Measurements from ENCODE around the gene YOD1. TPM values are rescaled to one million over a fixed set of nuclear protein-coding genes. Genes with fewer than 3 reads are reported as not detected.

The YOD1 gene
- total and polyA plus RNA-seq, 2 donors (not counting 3 experiments of a cell fraction or from before 2014, with no cell fraction given): 1.2 to 5.9 TPM

- no peaks in the 10 kb centered on the region for H3K79me2 ChIP-seq (ENCODE audit: control insufficient read depth, insufficient read depth, low read length)
- intact Hi-C loops (cut with micrococcal nuclease): no loop called here
- no peaks in the 10 kb centered on the region for H3K4me1 ChIP-seq (ENCODE audit: control insufficient read depth, extremely low read depth, insufficient read depth, low read length)
- no peak for TF ChIP-seq MAX (IDR thresholded peaks at IDR 0.05; ENCODE audit: insufficient read depth, insufficient read length)
- no peak for TF ChIP-seq POLR2AphosphoS5 (IDR thresholded peaks at IDR 0.05; ENCODE audit: insufficient read depth, low read depth, low read length)
- no peak for TF ChIP-seq JUN (IDR thresholded peaks at IDR 0.05; ENCODE audit: borderline replicate concordance, insufficient read depth, insufficient read length, low read depth)
- TF ChIP-seq GATA2 (IDR thresholded peaks at IDR 0.05; ENCODE audit: insufficient read depth, insufficient read length, low read depth, low read length): no peak
- TF ChIP-seq CTCF (IDR thresholded peaks at IDR 0.05; ENCODE audit: extremely low read depth in 1 of 2, insufficient read depth in 1 of 2, low read depth in 1 of 2, low read length in 2 of 2): no peak
- no peak for TF ChIP-seq MYC (IDR thresholded peaks at IDR 0.05; ENCODE audit: low read depth, low read length)
- TF ChIP-seq POLR2A (IDR thresholded peaks at IDR 0.05; ENCODE audit: low read depth, low read length): no peak
- no peak for TF ChIP-seq FOS (IDR thresholded peaks at IDR 0.05; ENCODE audit: borderline replicate concordance, insufficient read depth, low read length)
- no peak for TF ChIP-seq EZH2 (IDR thresholded peaks at IDR 0.05; ENCODE audit: borderline replicate concordance, low read depth, low read length, severe bottlenecking)
- H3K9me3 ChIP-seq (replicated peaks; ENCODE audit: control insufficient read depth, insufficient read depth, low read length): no peaks in the 10 kb centered on the region
- ChIA-PET CTCF (interaction anchor here (0.8 to 1.2 kb wide), 2 partner anchors 16 to 20 kb away, joined by 3 read pairs; partner anchors contain the start of gene PFKFB2), POLR2A (no interaction called here)
- FAIRE-seq (no peak), DNase-seq (ENCODE audit: low read depth, low spot score) (no peak)
- H3K9ac ChIP-seq (replicated peaks; ENCODE audit: extremely low read depth, insufficient read depth, low read length): no peak overlapping the region
- H3K36me3 ChIP-seq (ENCODE audit: control insufficient read depth in 2 of 2, extremely low read depth in 1 of 2, insufficient read depth in 2 of 2, low read length in 2 of 2): no peaks in the 10 kb centered on the region
- no peak overlapping the region for H3K4me3 ChIP-seq (replicated peaks in 1 of 3; ENCODE audit: insufficient read depth in 1 of 3, low read depth in 1 of 3, low read length in 3 of 3)
- H2AFZ ChIP-seq (ENCODE audit: low read depth, low read length): no peak overlapping the region
- H3K4me2 ChIP-seq (ENCODE audit: insufficient read depth, low read length): no peak overlapping the region
- no peak overlapping the region for H3K27ac ChIP-seq (ENCODE audit: insufficient read depth, low read depth, low read length)
- BruUV-seq (replicated peaks): no TSS peak
- H4K20me1 ChIP-seq (replicated peaks; ENCODE audit: control insufficient read depth, extremely low read depth, insufficient read depth, low read length): no peaks in the 10 kb centered on the region
- H3K27me3 ChIP-seq (ENCODE audit: control insufficient read depth in 2 of 2, insufficient read depth in 2 of 2, low read length in 2 of 2): peaks cover 11 to 43% of the 10 kb centered on the region in 2 experiments
- dilution Hi-C loops (cut with MboI; ENCODE audit: extremely low pct_ligation_motif_present, low sequenced_read_pairs): no loop called here
- no peaks in the 10 kb centered on the region for H3K9me1 ChIP-seq (replicated peaks; ENCODE audit: control insufficient read depth, extremely low read depth, insufficient read depth, low read length)
Observed at GRCh38 chr1:207033302-207033701, 17.7 kb downstream of the YOD1 start.
